Smooth muscle cell (in vitro differentiated cells): ENCODE results near the gene DDIT4. TPM values are rescaled to one million over a fixed set of nuclear protein-coding genes. Genes with fewer than 3 reads are reported as not detected.

Source experiments
- DNase-seq: peaks from one replicate; lab custom pipeline; 2025; ENCODE audit not compliant: unreplicated experiment; lab: John Stamatoyannopoulos, UW
- H2AFZ ChIP-seq: fragments of 200-600 bp; sonication (generic); 2 replicates; pipeline ENCODE4 v1.6.0; 2016; ENCODE audit warnings: antibody characterized with exemption, low read depth, mild to moderate bottlenecking
- H3F3A ChIP-seq: fragments of 200-600 bp; sonication (generic); 2 replicates; pipeline ENCODE4 v1.6.0; 2017; ENCODE audit warnings: antibody characterized with exemption, low read depth
- H3K27ac ChIP-seq: fragments of 200-600 bp; sonication (generic); 2 replicates; pipeline ENCODE4 v1.5.1; 2016; ENCODE audit warnings: low read depth, mild to moderate bottlenecking
- H3K27me3 ChIP-seq: fragments of 200-600 bp; sonication (generic); 2 replicates; pipeline ENCODE4 v1.6.1; 2016; ENCODE audit warnings: low read depth, mild to moderate bottlenecking
- H3K36me3 ChIP-seq: fragments of 200-600 bp; sonication (generic); 2 replicates; pipeline ENCODE4 v1.5.1; 2016; ENCODE audit warnings: low read depth
- H3K4me1 ChIP-seq: fragments of 200-600 bp; sonication (generic); 2 replicates; pipeline ENCODE4 v1.5.1; 2016; ENCODE audit warnings: low read depth
- H3K4me2 ChIP-seq: fragments of 200-600 bp; sonication (generic); 2 replicates; pipeline ENCODE4 v1.6.0; 2016; ENCODE audit warnings: mild to moderate bottlenecking
- H3K4me3 ChIP-seq: fragments of 200-600 bp; sonication (generic); 2 replicates; pipeline ENCODE4 v1.5.1; 2016; ENCODE audit warnings: mild to moderate bottlenecking
- H3K79me2 ChIP-seq: fragments of 200-600 bp; sonication (generic); 2 replicates; pipeline ENCODE4 v1.6.0; 2016; ENCODE audit warnings: low read depth, mild to moderate bottlenecking
- H3K9ac ChIP-seq: fragments of 200-600 bp; sonication (generic); 2 replicates; pipeline ENCODE4 v1.6.0; 2016; ENCODE audit warnings: low read depth
- H3K9me3 ChIP-seq: fragments of 200-600 bp; sonication (generic); replicated peaks from 2 replicates; pipeline ENCODE4 v1.5.1; 2016; ENCODE audit warnings: low read depth
- H4K20me1 ChIP-seq: fragments of 200-600 bp; sonication (generic); 2 replicates; pipeline ENCODE4 v1.6.0; 2016; ENCODE audit warnings: low read depth
- CTCF ChIP-seq: fragments of 200-600 bp; sonication (generic); IDR thresholded peaks from 2 replicates; pipeline ENCODE4 v1.5.1; 2017; ENCODE audit warnings: borderline replicate concordance, mild to moderate bottlenecking, antibody characterized with exemption; ENCODE audit not compliant: insufficient read depth, poor library complexity, severe bottlenecking
- WGBS: methylation state at CpG from one replicate; pipeline ENCODE4 v1.1.7; 2016; ENCODE audit warnings: low lambda C conversion rate; 5-methylcytosine and 5-hydroxymethylcytosine counted together
- polyA plus RNA-seq: library from polyadenylated mRNA; unstranded; fragments of >200 nt; fragmentation: Nextera tagmentation; extraction: Ambion mirVana; gene quantifications from 2 replicates; pipeline ENCODE4 v1.2.1, GENCODE V29; 2016
- total RNA-seq: library from RNA; depleted of rRNA; stranded (reverse); fragments of >200 nt; gene quantifications from 2 replicates; pipeline ENCODE4 v1.2.3, GENCODE V29; 2014

DDIT4 gene
- total and polyA plus RNA-seq, 2 experiments from 2014 or later = 198 to 248 TPM

GRCh38 chr10:72276421-72277339 lies 3.0 kb downstream of the DDIT4 start:
- H3K79me2 ChIP-seq = peaks cover 28% of the 10 kb centered on the region
- H3K4me3 ChIP-seq = peak overlapping the region; percentile 93
- H3K9ac ChIP-seq = no peak overlapping the region
- H3K4me2 ChIP-seq = peak overlapping the region; percentile 89
- H3K4me1 ChIP-seq = peaks cover 18% of the 10 kb centered on the region
- H2AFZ ChIP-seq = no peak overlapping the region
- H3K36me3 ChIP-seq = no peaks in the 10 kb centered on the region
- DNase-seq = no peak
- H3K27ac ChIP-seq = peak overlapping the region; percentile 82
- H3K9me3 ChIP-seq = no peaks in the 10 kb centered on the region
- no peaks in the 10 kb centered on the region for H3K27me3 ChIP-seq
- peaks cover 32% of the 10 kb centered on the region for H4K20me1 ChIP-seq
- WGBS = 25% methylated on average over 6 of the region's 6 CpGs
- peaks cover 57% of the 10 kb centered on the region for H3F3A ChIP-seq
- TF ChIP-seq CTCF = no peak

GRCh38 chr10:72277340-72277995 lies 3.7 kb downstream of the DDIT4 start:
- Histone ChIP-seq H3K79me2 (peaks cover 28% of the 10 kb centered on the region), H3K4me3 (no peak overlapping the region), H3K4me2 (peak overlapping the region; percentile 89), H4K20me1 (peaks cover 32% of the 10 kb centered on the region), H3K9ac (no peak overlapping the region), H3K4me1 (peaks cover 13% of the 10 kb centered on the region), H3K27ac (peak overlapping the region; percentile 82), H3F3A (peaks cover 51% of the 10 kb centered on the region), H3K27me3 (no peaks in the 10 kb centered on the region), H3K9me3 (no peaks in the 10 kb centered on the region), H2AFZ (no peak overlapping the region), H3K36me3 (no peaks in the 10 kb centered on the region)
- no peak for TF ChIP-seq CTCF
- no peak for DNase-seq
- WGBS = 82% methylated on average over 5 of the region's 5 CpGs

- H3K4me1 ChIP-seq = peaks cover 10% of the 10 kb centered on the region
- no peaks in the 10 kb centered on the region for H3K27me3 ChIP-seq
- peaks cover 28% of the 10 kb centered on the region for H3K79me2 ChIP-seq
- no peak overlapping the region for H3K4me2 ChIP-seq
- H3K9ac ChIP-seq = no peak overlapping the region
- H3K9me3 ChIP-seq = no peaks in the 10 kb centered on the region
- TF ChIP-seq CTCF = no peak
- DNase-seq = no peak
- whole genome bisulfite sequencing = 92% methylated on average over 3 of the region's 3 CpGs
- H3K4me3 ChIP-seq = no peak overlapping the region
- peaks cover 32% of the 10 kb centered on the region for H4K20me1 ChIP-seq
- H3F3A ChIP-seq = peaks cover 49% of the 10 kb centered on the region
- no peak overlapping the region for H2AFZ ChIP-seq
- H3K27ac ChIP-seq = peak overlapping the region; percentile 82
- H3K36me3 ChIP-seq = no peaks in the 10 kb centered on the region
These were observed 4.4 kb downstream of the DDIT4 start for GRCh38 chr10:72277996-72278667.
